Peyer's patch (tissue), 4 donors: ENCODE measurements around the gene UFSP1. TPM values are rescaled to one million over a fixed set of nuclear protein-coding genes. Genes with fewer than 3 reads are reported as not detected.

ENCODE experiments used
- DNase-seq, 3 donors: peaks; one replicate each; pipeline ENCODE4 v3.0.0-alpha.2; 2017 to 2019
- H3K27ac ChIP-seq, 4 donors: fragments of 200-600 bp; sonication (generic); one replicate each; pipeline ENCODE4 v1.5.1; 2016 to 2019
- H3K27me3 ChIP-seq, 2 donors: fragments of 200-600 bp; sonication (generic); one replicate each; pipeline ENCODE4 v1.5.1; 2019
- H3K36me3 ChIP-seq, 3 donors: fragments of 200-600 bp; sonication (generic); one replicate each; pipeline ENCODE4 v1.5.1; 2016 to 2019
- H3K4me1 ChIP-seq, 4 donors: fragments of 200-600 bp; sonication (generic); one replicate each; pipeline ENCODE4 v1.5.1; 2016 to 2019
- H3K4me3 ChIP-seq, 4 donors: fragments of 200-600 bp; sonication (generic); 1 replicate in 3 of 4; 2 replicates in 1 of 4; pipeline ENCODE4 v1.5.1; 2016 to 2019; ENCODE audit warnings: mild to moderate bottlenecking in 1 of 4
- H3K9me3 ChIP-seq, 4 donors: fragments of 200-600 bp; sonication (generic); one replicate each; pipeline ENCODE4 v1.5.1; 2016 to 2019; ENCODE audit warnings: mild to moderate bottlenecking in 1 of 4
- CTCF ChIP-seq, 6 experiments: fragments of 450-650 bp in 4 of 6; fragments of 200-600 bp in 2 of 6; sonication (generic) in 1 of 6; IDR thresholded peaks; one replicate each; pipeline ENCODE4 v1.5.1; 2017 to 2019; ENCODE audit warnings: antibody characterized with exemption in 6 of 6, mild to moderate bottlenecking in 3 of 6, moderate library complexity in 1 of 6
- POLR2A ChIP-seq, 2 donors: fragments of 450-650 bp; IDR thresholded peaks; one replicate each; pipeline ENCODE4 v1.5.1; 2017; ENCODE audit warnings: antibody characterized with exemption in 2 of 2, mild to moderate bottlenecking in 2 of 2, moderate library complexity in 2 of 2
- total RNA-seq, 4 donors: library from RNA; depleted of rRNA; stranded (reverse); fragments of >200 nt; gene quantifications; one replicate each; pipeline ENCODE4 v1.1.0, GENCODE V29; 2016

The UFSP1 gene
- total RNA-seq, 4 donors from 2014 or later: 4.1 to 7.0 (median 5.2) TPM

- H3K27me3 ChIP-seq: peaks cover 0 to 16% of the 10 kb centered on the region in 2 donors
- H3K27ac ChIP-seq: peak overlapping the region in 3 of 4 donors; percentile 35 to 86 (median 82)
- peaks cover 0 to 46% (median 18%) of the 10 kb centered on the region in 4 donors for H3K4me1 ChIP-seq
- peak overlapping the region; percentile 37 to 70 (median 61) for H3K4me3 ChIP-seq
- H3K36me3 ChIP-seq: no peaks in the 10 kb centered on the region
- H3K9me3 ChIP-seq: no peaks in the 10 kb centered on the region
- no peak for TF ChIP-seq CTCF (IDR thresholded peaks at IDR 0.05)
- peak; percentile 40 to 71 for TF ChIP-seq POLR2A (IDR thresholded peaks at IDR 0.05)
- peak in 2 of 3 donors; percentile 81 to 84 for DNase-seq
Observed at GRCh38 chr7:100895956-100896731, 6.6 kb upstream of the UFSP1 start.

GRCh38 chr7:100895701-100895955 lies 6.1 kb upstream of the UFSP1 start, which contains the start of gene ACHE:
Gene ACHE, minus strand, starts transcription at chr7:100895888. Its CDS starts 1,656 bp downstream, at chr7:100894232.
- H3K36me3 ChIP-seq: no peaks in the 10 kb centered on the region
- peaks cover 0 to 16% of the 10 kb centered on the region in 2 donors for H3K27me3 ChIP-seq
- H3K27ac ChIP-seq: peak within 1 kb of the TSS in 3 of 4 donors; percentile 35 to 86 (median 82)
- TF ChIP-seq POLR2A (IDR thresholded peaks at IDR 0.05) (peak in 1 of 2 donors; percentile 6), CTCF (IDR thresholded peaks at IDR 0.05) (no peak)
- peak within 1 kb of the TSS; percentile 37 to 70 (median 61) for H3K4me3 ChIP-seq
- no peaks in the 10 kb centered on the region for H3K9me3 ChIP-seq
- H3K4me1 ChIP-seq: peaks cover 0 to 51% (median 23%) of the 10 kb centered on the region in 4 donors
- no peak for DNase-seq

- Histone ChIP-seq H3K4me1 (peaks cover 0 to 57% (median 27%) of the 10 kb centered on the region in 4 donors), H3K27me3 (peaks cover 0 to 16% of the 10 kb centered on the region in 2 donors)
- peak; percentile 52 to 78 (median 78) for DNase-seq
Observed at GRCh38 chr7:100894860-100895700, 5.6 kb upstream of the UFSP1 start.

GRCh38 chr7:100893910-100894721 lies 4.6 kb upstream of the UFSP1 start:
- H3K9me3 ChIP-seq: no peaks in the 10 kb centered on the region
- H3K36me3 ChIP-seq: no peaks in the 10 kb centered on the region
- H3K4me1 ChIP-seq: peaks cover under 1 to 58% (median 29%) of the 10 kb centered on the region in 4 donors
- TF ChIP-seq POLR2A (IDR thresholded peaks at IDR 0.05) (no peak), CTCF (IDR thresholded peaks at IDR 0.05) (no peak)
- H3K27ac ChIP-seq: peak overlapping the region in 1 of 4 donors; percentile 35
- no peak for DNase-seq
- H3K27me3 ChIP-seq: peaks cover 0 to 16% of the 10 kb centered on the region in 2 donors
- peak overlapping the region in 3 of 4 donors; percentile 60 to 70 (median 62) for H3K4me3 ChIP-seq

More at GRCh38 chr7:100894860-100895700, 5.6 kb upstream of the UFSP1 start:
- TF ChIP-seq POLR2A (IDR thresholded peaks at IDR 0.05): no peak
- TF ChIP-seq CTCF (IDR thresholded peaks at IDR 0.05): peak; percentile 49 to 87 (median 84)
- Histone ChIP-seq H3K36me3 (no peaks in the 10 kb centered on the region), H3K9me3 (no peaks in the 10 kb centered on the region), H3K4me3 (peak overlapping the region; percentile 37 to 70 (median 61)), H3K27ac (peak overlapping the region in 3 of 4 donors; percentile 35 to 86 (median 82))
